Cardiac fibroblast (primary cell): ENCODE measurements around the gene SDR42E1.

Experiments
- DNase-seq, 2 donors: peaks; one replicate each; pipeline versions ENCODE4 v3.0.0 to v3.0.0-alpha.2; 2010; ENCODE audit warnings: low read depth in 2 of 2
- H3K4me3 ChIP-seq, 2 donors: replicated peaks in 1 of 2; 1 replicate in 1 of 2; 2 replicates in 1 of 2; pipeline ENCODE4 v1.5.1; 2011; ENCODE audit warnings: low read depth in 2 of 2, low read length in 2 of 2, mild to moderate bottlenecking in 2 of 2, moderate library complexity in 1 of 2
- CTCF ChIP-seq: IDR thresholded peaks from one replicate; pipeline ENCODE4 v1.5.1; 2011; ENCODE audit warnings: low read depth, mild to moderate bottlenecking, low read length, inconsistent platforms

Gene SDR42E1

GRCh38 chr16:82033006-82033405 is 21.7 kb upstream of the SDR42E1 start:
- no peak for DNase-seq
- TF ChIP-seq CTCF: no peak

GRCh38 chr16:82031116-82032084 is 20.1 kb upstream of the SDR42E1 start:
- TF ChIP-seq CTCF: peak; percentile 51
- H3K4me3 ChIP-seq: no peak overlapping the region
- DNase-seq: peak; percentile 68 to 71

More at GRCh38 chr16:82033006-82033405, 21.7 kb upstream of the SDR42E1 start:
- H3K4me3 ChIP-seq: no peak overlapping the region

- no peak overlapping the region for H3K4me3 ChIP-seq
- DNase-seq: no peak
- no peak for TF ChIP-seq CTCF
These were observed 16.4 kb upstream of the SDR42E1 start for GRCh38 chr16:82027629-82028064.

GRCh38 chr16:82024883-82025282 is 13.6 kb upstream of the SDR42E1 start:
- no peak for DNase-seq
- H3K4me3 ChIP-seq: no peak overlapping the region
- TF ChIP-seq CTCF: no peak

- DNase-seq: no peak
- no peak overlapping the region for H3K4me3 ChIP-seq
- TF ChIP-seq CTCF: no peak
These were observed 13.0 kb upstream of the SDR42E1 start for GRCh38 chr16:82024316-82024715.

- DNase-seq: no peak
- H3K4me3 ChIP-seq: no peak overlapping the region
- no peak for TF ChIP-seq CTCF
These were observed 11.9 kb upstream of the SDR42E1 start for GRCh38 chr16:82023206-82023605.

GRCh38 chr16:82020051-82020450 is 8.8 kb upstream of the SDR42E1 start:
- DNase-seq: no peak
- no peak for TF ChIP-seq CTCF
- no peak overlapping the region for H3K4me3 ChIP-seq
